HepG2 (cell line): ENCODE data around the gene ABHD17C. TPM values are rescaled to one million over a fixed set of nuclear protein-coding genes. Genes with fewer than 3 reads are reported as not detected.

Experiments
- ATAC-seq: fragments of 200-7000 bp; cut with Tn5 transposase; 3 replicates; pipeline ENCODE4 v1.9.1; 2020; ENCODE audit warnings: mild to moderate bottlenecking, moderate library complexity
- BruUV-seq: library from RNA; stranded (reverse); fragments of 400-500 nt; replicated peaks from 2 replicates; lab custom pipeline; 2021; lab: Mats Ljungman, UMichigan
- CTCF ChIA-PET: fragments of 300-600 bp; formaldehyde crosslinking; extraction: SDS; loops from one replicate; lab custom pipeline; 2021; ENCODE audit warnings: low total read pairs, inconsistent platforms, low intra/inter-chr PET ratio; lab: Yijun Ruan, JAX
- POLR2A ChIA-PET: fragments of 350-600 bp; sonication (Branson Sonifier 250); formaldehyde crosslinking; loops from one replicate; lab custom pipeline; 2020; ENCODE audit warnings: antibody characterized with exemption, inconsistent platforms; lab: Yijun Ruan, JAX
- DNase-seq: peaks from one replicate; pipeline ENCODE4 v3.0.0-alpha.2; 2015; ENCODE audit warnings: low spot score
- FAIRE-seq: peaks from 3 replicates; lab custom pipeline; 2011; peaks lifted over from hg19 to GRCh38; lab: Jason Lieb, UNC
- H2AFZ ChIP-seq: one replicate; pipeline ENCODE4 v1.6.1; 2011; ENCODE audit warnings: low read length, inconsistent platforms
- H3K27ac ChIP-seq: fragments of 300-600 bp; 3 replicates; pipeline ENCODE4 v1.8.0; 2011; ENCODE audit warnings: mixed run types, mild to moderate bottlenecking, mixed read lengths, low read length, inconsistent platforms; ENCODE audit not compliant: insufficient read depth; ENCODE audit errors: extremely low read length
- H3K27me3 ChIP-seq, 2 experiments: fragments of 200-600 bp in 1 of 2; 2 replicates in 1 of 2; 3 replicates in 1 of 2; pipeline versions ENCODE4 v1.6.0 to v1.8.0; 2011; ENCODE audit warnings: low read length in 2 of 2, mild to moderate bottlenecking in 2 of 2, moderate library complexity in 2 of 2, inconsistent platforms in 1 of 2; ENCODE audit not compliant: insufficient read depth in 2 of 2, control insufficient read depth in 1 of 2
- H3K36me3 ChIP-seq, 2 experiments: fragments of 200-600 bp in 1 of 2; replicated peaks in 1 of 2; 2 replicates in 1 of 2; 3 replicates in 1 of 2; pipeline versions ENCODE4 v1.5.1 to v1.8.0; 2011; ENCODE audit warnings: low read length in 2 of 2, inconsistent platforms in 1 of 2; ENCODE audit not compliant: insufficient read depth in 2 of 2, control insufficient read depth in 1 of 2
- H3K4me1 ChIP-seq: 2 replicates; pipeline ENCODE4 v1.5.1; 2012; ENCODE audit warnings: low read length, inconsistent platforms; ENCODE audit not compliant: insufficient read depth
- H3K4me2 ChIP-seq: 2 replicates; pipeline ENCODE4 v1.6.0; 2011; ENCODE audit warnings: low read depth, low read length, inconsistent platforms
- H3K4me3 ChIP-seq, 3 experiments: fragments of 200-600 bp in 1 of 3; sonication (generic), shearing (Covaris generic) in 1 of 3; replicated peaks in 1 of 3; 2 replicates each; pipeline ENCODE4 v1.5.1; 2011 to 2016; ENCODE audit warnings: low read length in 3 of 3, inconsistent platforms in 2 of 3, low read depth in 2 of 3, mild to moderate bottlenecking in 2 of 3, control low read depth in 1 of 3, mixed read lengths in 1 of 3; ENCODE audit not compliant: insufficient read depth in 1 of 3
- H3K79me2 ChIP-seq: one replicate; pipeline ENCODE4 v1.6.1; 2011; ENCODE audit warnings: low read length, inconsistent platforms; ENCODE audit not compliant: insufficient read depth
- H3K9ac ChIP-seq: 2 replicates; pipeline ENCODE4 v1.6.0; 2011; ENCODE audit warnings: mild to moderate bottlenecking, low read depth, low read length, inconsistent platforms; ENCODE audit not compliant: insufficient read depth
- H3K9me3 ChIP-seq: 2 replicates; pipeline ENCODE4 v1.5.1; 2012; ENCODE audit warnings: mild to moderate bottlenecking, low read length
- H4K20me1 ChIP-seq: 2 replicates; pipeline ENCODE4 v1.6.0; 2011; ENCODE audit warnings: inconsistent platforms, mild to moderate bottlenecking, low read length, moderate library complexity; ENCODE audit not compliant: insufficient read depth
- CBX1 ChIP-seq: IDR thresholded peaks from one replicate; pipeline ENCODE4 v1.6.1; 2016; ENCODE audit warnings: antibody characterized with exemption, low read depth
- EHMT2 ChIP-seq: fragments of 200-600 bp; sonication (generic); IDR thresholded peaks from 2 replicates; pipeline ENCODE4 v1.7.0; 2017; ENCODE audit warnings: antibody characterized with exemption, low read depth, low read length, borderline replicate concordance
- FOXA1 ChIP-seq, 2 experiments: fragments of 450-650 bp in 1 of 2; sonication (generic) in 1 of 2; formaldehyde crosslinking in 1 of 2; IDR thresholded peaks; 2 replicates each; pipeline versions ENCODE4 v1.4.0 to v1.6.1; 2016 to 2020; ENCODE audit warnings: missing genetic modification reagents in 1 of 2
- HNRNPK ChIP-seq: fragments of 200-400 bp; formaldehyde crosslinking; IDR thresholded peaks from 2 replicates; pipeline ENCODE4 v1.6.1; 2018; ENCODE audit warnings: low read length, low read depth, moderate library complexity, mild to moderate bottlenecking; ENCODE audit not compliant: poor library complexity, severe bottlenecking
- MATR3 ChIP-seq: sonication (generic); formaldehyde crosslinking; IDR thresholded peaks from 2 replicates; pipeline ENCODE4 v1.4.0; 2020; ENCODE audit warnings: missing genetic modification reagents
- PTBP1 ChIP-seq: fragments of 200-400 bp; formaldehyde crosslinking; IDR thresholded peaks from 2 replicates; pipeline ENCODE4 v1.6.1; 2018; ENCODE audit warnings: low read length, low read depth; ENCODE audit not compliant: poor library complexity, severe bottlenecking
- SMARCE1 ChIP-seq: fragments of 450-650 bp; IDR thresholded peaks from 2 replicates; pipeline ENCODE4 v1.6.1; 2017; ENCODE audit warnings: borderline replicate concordance
- SNAPC2 ChIP-seq: sonication (generic); formaldehyde crosslinking; IDR thresholded peaks from 2 replicates; pipeline ENCODE4 v1.8.1; 2022; ENCODE audit warnings: mild to moderate bottlenecking, missing genetic modification reagents
- ZBTB38 ChIP-seq: sonication (generic); formaldehyde crosslinking; IDR thresholded peaks from 2 replicates; pipeline ENCODE4 v1.5.1; 2020; ENCODE audit warnings: mild to moderate bottlenecking, missing genetic modification reagents
- ZNF766 ChIP-seq: sonication (generic); formaldehyde crosslinking; IDR thresholded peaks from 2 replicates; pipeline ENCODE4 v1.5.0; 2020; ENCODE audit warnings: missing genetic modification reagents, borderline replicate concordance
- WGBS: methylation state at CpG from one replicate; pipeline ENCODE4 v1.1.6; 2017; ENCODE audit warnings: low lambda C conversion rate; 5-methylcytosine and 5-hydroxymethylcytosine counted together
- in situ Hi-C: cut with HindIII; loops from 2 replicates; pipeline ENCODE4 v1.10.0; 2017; ENCODE audit warnings: low pct_unique_long_range_greater_than_20kb; ENCODE audit not compliant: extremely low pct_ligation_motif_present
- intact Hi-C: fragments of 100-400 bp; cut with micrococcal nuclease; formaldehyde crosslinking; loops from one replicate; pipeline ENCODE4 v1.10.0; 2022; ENCODE audit not compliant: unreplicated experiment
- polyA plus RNA-seq, 8 experiments: library from polyadenylated mRNA; depleted of rRNA in 3 of 8; stranded (reverse) in 7 of 8; unstranded in 1 of 8; fragments of >200 nt; fragmentation: Illumina TruSeq in 4 of 8; extraction: Trizol in 4 of 8; gene quantifications; 2 replicates each; pipeline versions ENCODE4 v1.2.1 to v1.2.3, GENCODE V29; 2011 to 2016; ENCODE audit warnings: low read depth in 4 of 8, missing spikeins in 1 of 8, mixed read lengths in 1 of 8; ENCODE audit not compliant: insufficient read depth in 1 of 8
- total RNA-seq, 5 experiments: library from RNA; depleted of rRNA; stranded (reverse); fragments of >200 nt; fragmentation: Illumina TruSeq; extraction: Trizol; gene quantifications; 2 replicates each; pipeline ENCODE4 v1.2.3, GENCODE V29; 2016; ENCODE audit warnings: low read depth in 1 of 5
- TF ChIP-seq, protein P1 (sequence below): sonication (generic); formaldehyde crosslinking; IDR thresholded peaks from 2 replicates; pipeline ENCODE4 v1.4.0; 2020; ENCODE audit warnings: low read depth, missing genetic modification reagents
- TF ChIP-seq, protein P2 (sequence below): sonication (generic); formaldehyde crosslinking; conservative IDR thresholded peaks from 2 replicates; pipeline ENCODE4 v1.4.0; 2020; ENCODE audit warnings: missing genetic modification reagents
- TF ChIP-seq, protein P3 (sequence below): sonication (generic); formaldehyde crosslinking; IDR thresholded peaks from 2 replicates; pipeline ENCODE4 v1.4.0; 2020; ENCODE audit warnings: missing genetic modification reagents

The ABHD17C gene
- total and polyA plus RNA-seq, 2 of the 13 experiments (the other 11 are each of a cell fraction or from before 2014, with no cell fraction given), result 2.9 to 3.9 TPM

DNA sequence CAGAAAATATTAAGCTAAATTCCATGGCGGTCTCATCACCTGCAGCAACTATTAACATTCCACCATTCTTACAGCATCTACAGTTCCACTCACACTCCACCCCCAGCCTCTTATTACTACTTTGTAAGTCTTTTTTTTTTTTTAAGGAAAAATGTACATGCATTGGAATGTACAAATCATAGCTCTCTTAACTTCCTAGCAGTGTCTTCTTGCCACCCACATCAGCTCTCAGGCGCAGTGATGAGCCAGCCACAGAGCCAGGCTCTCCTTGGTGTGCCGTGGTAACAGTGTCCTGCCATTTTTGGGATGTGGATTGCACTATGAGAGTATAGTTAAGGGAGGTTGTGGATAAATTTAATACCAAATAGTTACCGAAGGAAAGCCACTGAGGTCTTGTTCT lies 17.8 kb downstream of the ABHD17C start (continued):
- TF ChIP-seq, protein P1, sequence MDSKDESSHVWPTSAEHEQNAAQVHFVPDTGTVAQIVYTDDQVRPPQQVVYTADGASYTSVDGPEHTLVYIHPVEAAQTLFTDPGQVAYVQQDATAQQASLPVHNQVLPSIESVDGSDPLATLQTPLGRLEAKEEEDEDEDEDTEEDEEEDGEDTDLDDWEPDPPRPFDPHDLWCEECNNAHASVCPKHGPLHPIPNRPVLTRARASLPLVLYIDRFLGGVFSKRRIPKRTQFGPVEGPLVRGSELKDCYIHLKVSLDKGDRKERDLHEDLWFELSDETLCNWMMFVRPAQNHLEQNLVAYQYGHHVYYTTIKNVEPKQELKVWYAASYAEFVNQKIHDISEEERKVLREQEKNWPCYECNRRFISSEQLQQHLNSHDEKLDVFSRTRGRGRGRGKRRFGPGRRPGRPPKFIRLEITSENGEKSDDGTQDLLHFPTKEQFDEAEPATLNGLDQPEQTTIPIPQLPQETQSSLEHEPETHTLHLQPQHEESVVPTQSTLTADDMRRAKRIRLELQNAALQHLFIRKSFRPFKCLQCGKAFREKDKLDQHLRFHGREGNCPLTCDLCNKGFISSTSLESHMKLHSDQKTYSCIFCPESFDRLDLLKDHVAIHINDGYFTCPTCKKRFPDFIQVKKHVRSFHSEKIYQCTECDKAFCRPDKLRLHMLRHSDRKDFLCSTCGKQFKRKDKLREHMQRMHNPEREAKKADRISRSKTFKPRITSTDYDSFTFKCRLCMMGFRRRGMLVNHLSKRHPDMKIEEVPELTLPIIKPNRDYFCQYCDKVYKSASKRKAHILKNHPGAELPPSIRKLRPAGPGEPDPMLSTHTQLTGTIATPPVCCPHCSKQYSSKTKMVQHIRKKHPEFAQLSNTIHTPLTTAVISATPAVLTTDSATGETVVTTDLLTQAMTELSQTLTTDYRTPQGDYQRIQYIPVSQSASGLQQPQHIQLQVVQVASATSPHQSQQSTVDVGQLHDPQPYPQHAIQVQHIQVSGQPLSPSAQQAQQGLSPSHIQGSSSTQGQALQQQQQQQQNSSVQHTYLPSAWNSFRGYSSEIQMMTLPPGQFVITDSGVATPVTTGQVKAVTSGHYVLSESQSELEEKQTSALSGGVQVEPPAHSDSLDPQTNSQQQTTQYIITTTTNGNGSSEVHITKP (CRISPR knock-in tag), result no peak
- no peak for TF ChIP-seq ZNF766 (CRISPR knock-in tag)
- no peak for TF ChIP-seq SNAPC2 (CRISPR knock-in tag)
- no peak for TF ChIP-seq MATR3 (CRISPR knock-in tag)
- no peak for TF ChIP-seq PTBP1
- TF ChIP-seq SMARCE1, result no peak

DNA sequence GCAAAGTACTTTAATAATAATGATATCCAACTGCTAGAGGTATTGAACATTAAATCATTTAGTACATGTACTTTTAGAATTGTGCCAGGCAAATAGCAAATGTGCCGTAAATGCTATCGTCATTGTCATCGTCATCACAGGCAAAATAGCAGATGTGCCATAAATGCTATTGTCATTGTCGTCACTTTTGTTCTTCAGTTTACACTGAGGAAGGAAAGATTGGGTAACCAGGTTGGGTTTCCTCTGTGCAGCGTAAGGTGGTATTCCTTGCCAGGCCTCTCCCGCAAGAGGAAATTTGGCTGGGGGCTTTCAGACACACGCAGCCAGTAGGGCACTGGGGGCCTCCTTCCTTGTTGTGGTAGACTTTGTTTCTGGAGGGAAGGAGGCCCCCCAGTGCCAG lies 26.4 kb downstream of the ABHD17C start:
- intact Hi-C loops, result no loop called here
- no peak overlapping the region for H3K9ac ChIP-seq
- no peak overlapping the region for H3K4me2 ChIP-seq
- no peaks in the 10 kb centered on the region for H3K4me1 ChIP-seq
- H3K36me3 ChIP-seq, result no peaks in the 10 kb centered on the region; a peak in 1 of 5 replicates
- 97% methylated on average over 7 of the region's 7 CpGs for WGBS
- no peak for FAIRE-seq
- no peaks in the 10 kb centered on the region for H3K27me3 ChIP-seq
- DNase-seq, result no peak
- no TSS peak for BruUV-seq
- no peak for ATAC-seq
- H3K4me3 ChIP-seq, result no peak overlapping the region
- H2AFZ ChIP-seq, result no peak overlapping the region
- no peak overlapping the region for H3K27ac ChIP-seq
- H3K79me2 ChIP-seq, result no peaks in the 10 kb centered on the region
- no peaks in the 10 kb centered on the region for H3K9me3 ChIP-seq
- CTCF ChIA-PET, result no interaction called here
- in situ Hi-C loops, result no loop called here
- POLR2A ChIA-PET, result no interaction called here
- no peaks in the 10 kb centered on the region for H4K20me1 ChIP-seq
- TF ChIP-seq CBX1, result no peak
- TF ChIP-seq, protein P2, sequence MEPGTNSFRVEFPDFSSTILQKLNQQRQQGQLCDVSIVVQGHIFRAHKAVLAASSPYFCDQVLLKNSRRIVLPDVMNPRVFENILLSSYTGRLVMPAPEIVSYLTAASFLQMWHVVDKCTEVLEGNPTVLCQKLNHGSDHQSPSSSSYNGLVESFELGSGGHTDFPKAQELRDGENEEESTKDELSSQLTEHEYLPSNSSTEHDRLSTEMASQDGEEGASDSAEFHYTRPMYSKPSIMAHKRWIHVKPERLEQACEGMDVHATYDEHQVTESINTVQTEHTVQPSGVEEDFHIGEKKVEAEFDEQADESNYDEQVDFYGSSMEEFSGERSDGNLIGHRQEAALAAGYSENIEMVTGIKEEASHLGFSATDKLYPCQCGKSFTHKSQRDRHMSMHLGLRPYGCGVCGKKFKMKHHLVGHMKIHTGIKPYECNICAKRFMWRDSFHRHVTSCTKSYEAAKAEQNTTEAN (CRISPR knock-in tag), result no peak
- no peak for TF ChIP-seq FOXA1 (IDR thresholded peaks at IDR 0.05)
- TF ChIP-seq FOXA1 (CRISPR knock-in tag; IDR thresholded peaks at IDR 0.05), result no peak
- TF ChIP-seq ZBTB38, result no peak
- no peak for TF ChIP-seq HNRNPK
- TF ChIP-seq EHMT2, result no peak
- TF ChIP-seq, protein P3, sequence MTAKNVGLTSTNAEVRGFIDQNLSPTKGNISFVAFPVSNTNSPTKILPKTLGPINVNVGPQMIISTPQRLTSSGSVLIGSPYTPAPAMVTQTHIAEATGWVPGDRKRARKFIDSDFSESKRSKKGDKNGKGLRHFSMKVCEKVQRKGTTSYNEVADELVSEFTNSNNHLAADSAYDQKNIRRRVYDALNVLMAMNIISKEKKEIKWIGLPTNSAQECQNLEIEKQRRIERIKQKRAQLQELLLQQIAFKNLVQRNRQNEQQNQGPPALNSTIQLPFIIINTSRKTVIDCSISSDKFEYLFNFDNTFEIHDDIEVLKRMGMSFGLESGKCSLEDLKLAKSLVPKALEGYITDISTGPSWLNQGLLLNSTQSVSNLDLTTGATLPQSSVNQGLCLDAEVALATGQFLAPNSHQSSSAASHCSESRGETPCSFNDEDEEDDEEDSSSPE (CRISPR knock-in tag), result no peak
